Sigmoid colon (tissue), 4 donors: ENCODE measurements around the gene SLC9A1.

Source experiments
- EP300 ChIP-seq, 4 donors: sonication (generic); formaldehyde crosslinking; IDR thresholded peaks; one replicate each; pipeline ENCODE4 v1.6.1; 2017; ENCODE audit warnings: antibody characterized with exemption in 4 of 4
- TF ChIP-seq, protein P1 (sequence below), 4 experiments: fragments of 450-650 bp in 3 of 4; fragments of 200-600 bp in 1 of 4; IDR thresholded peaks; one replicate each; pipeline ENCODE4 v1.5.1; 2016 to 2019; ENCODE audit warnings: antibody characterized with exemption in 4 of 4, mild to moderate bottlenecking in 3 of 4, moderate library complexity in 2 of 4

DNA sequence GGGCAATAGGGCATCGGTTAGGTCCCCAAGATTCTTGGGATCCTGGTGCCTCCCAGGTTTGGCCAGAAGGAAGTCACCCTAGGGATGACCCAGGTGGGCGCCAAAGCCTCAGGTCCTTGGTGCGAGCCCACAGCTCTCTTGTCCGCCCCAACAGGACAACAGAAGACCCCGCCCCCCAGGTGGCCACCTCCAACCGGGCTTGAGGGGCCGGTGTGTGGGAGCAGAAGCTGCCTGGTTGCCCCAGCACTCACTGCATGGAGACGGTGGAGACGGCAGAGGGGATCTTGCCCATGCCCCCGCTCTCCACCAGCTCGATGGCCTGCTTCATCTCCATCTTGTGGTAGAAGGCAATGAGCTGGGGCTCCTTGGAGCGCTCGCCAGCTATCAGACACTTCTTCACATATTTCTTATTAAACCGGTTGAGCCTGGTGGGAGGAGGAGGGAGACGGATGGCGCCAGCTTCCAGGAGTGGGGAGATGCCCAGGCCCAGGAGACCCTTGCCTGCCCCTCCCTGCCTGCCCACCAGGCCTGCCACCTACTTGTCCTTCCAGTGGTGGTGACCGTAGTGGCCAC is 52.7 kb downstream of the SLC9A1 start:
- TF ChIP-seq, protein P1, sequence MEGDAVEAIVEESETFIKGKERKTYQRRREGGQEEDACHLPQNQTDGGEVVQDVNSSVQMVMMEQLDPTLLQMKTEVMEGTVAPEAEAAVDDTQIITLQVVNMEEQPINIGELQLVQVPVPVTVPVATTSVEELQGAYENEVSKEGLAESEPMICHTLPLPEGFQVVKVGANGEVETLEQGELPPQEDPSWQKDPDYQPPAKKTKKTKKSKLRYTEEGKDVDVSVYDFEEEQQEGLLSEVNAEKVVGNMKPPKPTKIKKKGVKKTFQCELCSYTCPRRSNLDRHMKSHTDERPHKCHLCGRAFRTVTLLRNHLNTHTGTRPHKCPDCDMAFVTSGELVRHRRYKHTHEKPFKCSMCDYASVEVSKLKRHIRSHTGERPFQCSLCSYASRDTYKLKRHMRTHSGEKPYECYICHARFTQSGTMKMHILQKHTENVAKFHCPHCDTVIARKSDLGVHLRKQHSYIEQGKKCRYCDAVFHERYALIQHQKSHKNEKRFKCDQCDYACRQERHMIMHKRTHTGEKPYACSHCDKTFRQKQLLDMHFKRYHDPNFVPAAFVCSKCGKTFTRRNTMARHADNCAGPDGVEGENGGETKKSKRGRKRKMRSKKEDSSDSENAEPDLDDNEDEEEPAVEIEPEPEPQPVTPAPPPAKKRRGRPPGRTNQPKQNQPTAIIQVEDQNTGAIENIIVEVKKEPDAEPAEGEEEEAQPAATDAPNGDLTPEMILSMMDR (IDR thresholded peaks at IDR 0.05), result no peak
- TF ChIP-seq EP300 (IDR thresholded peaks at IDR 0.05), result no peak
